Measurements from ENCODE around the gene ATP13A3. TPM values are rescaled to one million over a fixed set of nuclear protein-coding genes. Genes with fewer than 3 reads are reported as not detected.

ATP13A3 gene
- total and polyA plus RNA-seq, 10 of the 15 experiments (the other 5 are each of a cell fraction or from before 2014, with no cell fraction given), result 14.0 to 108 (median 69.5) TPM

DNA sequence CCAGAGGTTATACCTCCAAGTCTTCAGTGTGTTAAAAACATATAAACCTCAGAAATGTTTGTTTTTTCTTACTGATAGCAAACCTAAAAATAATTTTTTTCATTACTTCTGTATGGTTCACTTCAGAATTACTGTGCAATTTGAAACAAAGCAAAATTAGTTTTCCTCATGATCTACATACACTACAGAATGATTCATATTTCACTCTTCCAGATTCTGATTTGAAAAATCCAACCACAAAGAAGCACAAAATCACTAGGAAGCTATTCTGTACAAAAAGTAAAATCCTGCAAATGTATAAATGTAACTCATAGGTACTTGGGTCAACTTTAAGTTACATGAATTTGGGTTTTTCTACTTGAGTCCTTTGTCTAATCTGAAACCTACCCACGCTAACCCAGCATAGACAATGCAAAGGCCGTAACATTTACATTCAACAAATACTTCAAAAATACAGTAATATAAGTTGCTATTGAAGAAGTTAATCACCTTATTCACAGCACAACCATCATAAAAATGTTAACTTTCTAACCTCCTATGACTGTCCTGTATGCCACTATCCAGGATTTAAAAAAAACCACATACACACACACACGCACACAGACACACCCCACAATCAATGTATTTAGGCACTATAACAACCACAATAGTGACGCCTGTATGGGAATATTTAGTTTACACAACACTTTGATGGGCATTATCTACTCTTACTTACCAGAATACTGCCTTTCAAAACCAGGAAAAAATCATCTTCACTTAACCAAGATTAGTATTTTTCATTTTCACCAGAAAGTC lies 11.5 kb downstream of the ATP13A3 start:
- H3K9ac ChIP-seq (ENCODE audit: control insufficient read depth, insufficient read depth, low read length), result no peak overlapping the region
- no TSS peak for BruUV-seq (replicated peaks)
- H3K4me1 ChIP-seq (ENCODE audit: control insufficient read depth, insufficient read depth, low read length), result no peaks in the 10 kb centered on the region
- H3K36me3 ChIP-seq (ENCODE audit: control insufficient read depth in 2 of 2, insufficient read depth in 2 of 2, low read length in 1 of 2), result peaks cover 0 to 2% of the 10 kb centered on the region in 2 experiments; a peak in 2 of 4 replicates
- H3K27me3 ChIP-seq (replicated peaks in 1 of 2; ENCODE audit: control insufficient read depth in 2 of 2, insufficient read depth in 2 of 2, low read length in 1 of 2), result no peaks in the 10 kb centered on the region
- SMC1A ChIA-PET (ENCODE audit: uncharacterized antibody, unreplicated experiment), result interaction anchor here (1.2 to 6.8 kb wide), 6 partner anchors 9 to 119 kb away, joined by 3 to 110 read pairs (median 22); no protein-coding TSS in a partner anchor
- FAIRE-seq, result no peak
- H3K9me3 ChIP-seq (replicated peaks; ENCODE audit: control insufficient read depth, insufficient read depth, low read length), result no peaks in the 10 kb centered on the region
- H2AFZ ChIP-seq (ENCODE audit: control insufficient read depth, low read depth, low read length), result no peak overlapping the region
- H3K4me3 ChIP-seq, result no peak overlapping the region
- no peak for ATAC-seq
- POLR2A ChIA-PET, result no interaction called here
- no peak for TF ChIP-seq MTA3 (IDR thresholded peaks at IDR 0.05; ENCODE audit: borderline replicate concordance, low read length)
- no peak for TF ChIP-seq RAD51 (IDR thresholded peaks at IDR 0.05)
- TF ChIP-seq SIX5 (IDR thresholded peaks at IDR 0.05; ENCODE audit: low read depth, low read length, severe bottlenecking), result no peak
- TF ChIP-seq, protein P1, sequence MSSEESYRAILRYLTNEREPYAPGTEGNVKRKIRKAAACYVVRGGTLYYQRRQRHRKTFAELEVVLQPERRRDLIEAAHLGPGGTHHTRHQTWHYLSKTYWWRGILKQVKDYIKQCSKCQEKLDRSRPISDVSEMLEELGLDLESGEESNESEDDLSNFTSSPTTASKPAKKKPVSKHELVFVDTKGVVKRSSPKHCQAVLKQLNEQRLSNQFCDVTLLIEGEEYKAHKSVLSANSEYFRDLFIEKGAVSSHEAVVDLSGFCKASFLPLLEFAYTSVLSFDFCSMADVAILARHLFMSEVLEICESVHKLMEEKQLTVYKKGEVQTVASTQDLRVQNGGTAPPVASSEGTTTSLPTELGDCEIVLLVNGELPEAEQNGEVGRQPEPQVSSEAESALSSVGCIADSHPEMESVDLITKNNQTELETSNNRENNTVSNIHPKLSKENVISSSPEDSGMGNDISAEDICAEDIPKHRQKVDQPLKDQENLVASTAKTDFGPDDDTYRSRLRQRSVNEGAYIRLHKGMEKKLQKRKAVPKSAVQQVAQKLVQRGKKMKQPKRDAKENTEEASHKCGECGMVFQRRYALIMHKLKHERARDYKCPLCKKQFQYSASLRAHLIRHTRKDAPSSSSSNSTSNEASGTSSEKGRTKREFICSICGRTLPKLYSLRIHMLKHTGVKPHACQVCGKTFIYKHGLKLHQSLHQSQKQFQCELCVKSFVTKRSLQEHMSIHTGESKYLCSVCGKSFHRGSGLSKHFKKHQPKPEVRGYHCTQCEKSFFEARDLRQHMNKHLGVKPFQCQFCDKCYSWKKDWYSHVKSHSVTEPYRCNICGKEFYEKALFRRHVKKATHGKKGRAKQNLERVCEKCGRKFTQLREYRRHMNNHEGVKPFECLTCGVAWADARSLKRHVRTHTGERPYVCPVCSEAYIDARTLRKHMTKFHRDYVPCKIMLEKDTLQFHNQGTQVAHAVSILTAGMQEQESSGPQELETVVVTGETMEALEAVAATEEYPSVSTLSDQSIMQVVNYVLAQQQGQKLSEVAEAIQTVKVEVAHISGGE (CRISPR knock-in tag; IDR thresholded peaks at IDR 0.05), result no peak
- in situ Hi-C loops (cut with MboI) (no loop called here), intact Hi-C loops (cut with micrococcal nuclease; ENCODE audit: unreplicated experiment) (no loop called here)
- H3K79me2 ChIP-seq (ENCODE audit: control insufficient read depth, insufficient read depth, low read length), result peaks cover 86% of the 10 kb centered on the region
- H3K27ac ChIP-seq (ENCODE audit: control insufficient read depth, insufficient read depth), result no peak overlapping the region
- RAD21 ChIA-PET (ENCODE audit: unreplicated experiment), result interaction anchor here (3.7 to 6.2 kb wide), 3 partner anchors 9 to 119 kb away, joined by 28 to 56 read pairs (median 39); no protein-coding TSS in a partner anchor
- CTCF ChIA-PET, result interaction anchor here (1.0 to 9.1 kb wide), 6 partner anchors 9 to 117 kb away, joined by 4 to 237 read pairs (median 32); no protein-coding TSS in a partner anchor
- H4K20me1 ChIP-seq (ENCODE audit: control insufficient read depth, insufficient read depth), result no peaks in the 10 kb centered on the region
- H3K4me2 ChIP-seq (ENCODE audit: control insufficient read depth, insufficient read depth), result no peak overlapping the region
- no peak for DNase-seq (ENCODE audit: low read depth, low spot score)
- WGBS (ENCODE audit: insufficient coverage, insufficient replicate concordance, low lambda C conversion rate, missing lambda C conversion rate), result 95% methylated on average over 4 of the region's 4 CpGs
